Middle frontal gyrus (tissue), 1 donor: Measurements from ENCODE around the gene SLC8A1.

Experiments used
- DNase-seq: peaks from one replicate; pipeline ENCODE4 v3.0.0-alpha.2; 2015; ENCODE audit warnings: low spot score; ENCODE audit errors: extremely low spot score

SLC8A1 gene

GRCh38 chr2:40311026-40311425, 140.9 kb downstream of the SLC8A1 start:
- DNase-seq = no peak

- DNase-seq = no peak
Measured at GRCh38 chr2:40310303-40310702, 141.6 kb downstream of the SLC8A1 start.

- no peak for DNase-seq
Measured at GRCh38 chr2:40304340-40304739, 147.6 kb downstream of the SLC8A1 start.

- DNase-seq = no peak
Measured at GRCh38 chr2:40303746-40304145, 148.1 kb downstream of the SLC8A1 start.

GRCh38 chr2:40302751-40303325, 149.1 kb downstream of the SLC8A1 start:
- DNase-seq = no peak

GRCh38 chr2:40300391-40300790, 151.5 kb downstream of the SLC8A1 start:
- no peak for DNase-seq

- DNase-seq = no peak
Measured at GRCh38 chr2:40299781-40300180, 152.1 kb downstream of the SLC8A1 start.

GRCh38 chr2:40299173-40299572, 152.7 kb downstream of the SLC8A1 start:
- no peak for DNase-seq

- DNase-seq = no peak
Measured at GRCh38 chr2:40298026-40298425, 153.9 kb downstream of the SLC8A1 start.

- no peak for DNase-seq
Measured at GRCh38 chr2:40292291-40292690, 159.6 kb downstream of the SLC8A1 start.

GRCh38 chr2:40289771-40290404, 162.0 kb downstream of the SLC8A1 start:
- no peak for DNase-seq

- no peak for DNase-seq
Measured at GRCh38 chr2:40287773-40288172, 164.1 kb downstream of the SLC8A1 start.

GRCh38 chr2:40287195-40287594, 164.7 kb downstream of the SLC8A1 start:
- DNase-seq = no peak

GRCh38 chr2:40286721-40287120, 165.2 kb downstream of the SLC8A1 start:
- DNase-seq = no peak

GRCh38 chr2:40285391-40285790, 166.5 kb downstream of the SLC8A1 start:
- no peak for DNase-seq

GRCh38 chr2:40284797-40285196, 167.1 kb downstream of the SLC8A1 start:
- no peak for DNase-seq

GRCh38 chr2:40283111-40283909, 168.6 kb downstream of the SLC8A1 start:
- DNase-seq = no peak

- DNase-seq = no peak
Measured at GRCh38 chr2:40282428-40282827, 169.5 kb downstream of the SLC8A1 start.

- no peak for DNase-seq
Measured at GRCh38 chr2:40281021-40281940, 170.6 kb downstream of the SLC8A1 start.

- no peak for DNase-seq
Measured at GRCh38 chr2:40279482-40279881, 172.4 kb downstream of the SLC8A1 start.

GRCh38 chr2:40279001-40279400, 172.9 kb downstream of the SLC8A1 start:
- no peak for DNase-seq

GRCh38 chr2:40276076-40276475, 175.8 kb downstream of the SLC8A1 start:
- DNase-seq = no peak
